ENCODE data around the gene ANKRD44. TPM values are rescaled to one million over a fixed set of nuclear protein-coding genes. Genes with fewer than 3 reads are reported as not detected.
"Not testable (repeated sequence)": the region's sequence is repeated elsewhere in the genome, so short reads cannot be mapped to it uniquely, and the experiment has no call there.

The ANKRD44 gene
- total RNA-seq, 1 experiment from 2014 or later, result 7.8 TPM

- Histone ChIP-seq H3K27ac (ENCODE audit: low read length) (no peak overlapping the region), H3K9me3 (ENCODE audit: control insufficient read depth, insufficient read depth, low read depth, low read length) (no peaks in the 10 kb centered on the region), H3K36me3 (ENCODE audit: control insufficient read depth, insufficient read depth, low read length) (no peaks in the 10 kb centered on the region), H3K27me3 (ENCODE audit: control insufficient read depth, insufficient read depth, low read length) (no peaks in the 10 kb centered on the region), H3K4me1 (ENCODE audit: control insufficient read depth, insufficient read depth, low read length) (no peaks in the 10 kb centered on the region), H3K4me3 (ENCODE audit: low read depth in 2 of 2, low read length in 2 of 2) (no peak overlapping the region)
- ATAC-seq (no peak), DNase-seq (ENCODE audit: low read depth, low spot score) (no peak)
- intact Hi-C loops (cut with micrococcal nuclease; ENCODE audit: unreplicated experiment) (no loop called here), in situ Hi-C loops (cut with HindIII; ENCODE audit: low pct_unique_long_range_greater_than_20kb, low sequenced_read_pairs) (no loop called here)
- TF ChIP-seq POLR2AphosphoS5 (IDR thresholded peaks at IDR 0.05; ENCODE audit: low read depth, low read length) (no peak), SIN3A (IDR thresholded peaks at IDR 0.05; ENCODE audit: borderline replicate concordance, insufficient read depth, low read depth, low read length) (no peak), TCF7L2 (IDR thresholded peaks at IDR 0.05; ENCODE audit: low read depth, low read length) (no peak)
- TF ChIP-seq, protein P1, sequence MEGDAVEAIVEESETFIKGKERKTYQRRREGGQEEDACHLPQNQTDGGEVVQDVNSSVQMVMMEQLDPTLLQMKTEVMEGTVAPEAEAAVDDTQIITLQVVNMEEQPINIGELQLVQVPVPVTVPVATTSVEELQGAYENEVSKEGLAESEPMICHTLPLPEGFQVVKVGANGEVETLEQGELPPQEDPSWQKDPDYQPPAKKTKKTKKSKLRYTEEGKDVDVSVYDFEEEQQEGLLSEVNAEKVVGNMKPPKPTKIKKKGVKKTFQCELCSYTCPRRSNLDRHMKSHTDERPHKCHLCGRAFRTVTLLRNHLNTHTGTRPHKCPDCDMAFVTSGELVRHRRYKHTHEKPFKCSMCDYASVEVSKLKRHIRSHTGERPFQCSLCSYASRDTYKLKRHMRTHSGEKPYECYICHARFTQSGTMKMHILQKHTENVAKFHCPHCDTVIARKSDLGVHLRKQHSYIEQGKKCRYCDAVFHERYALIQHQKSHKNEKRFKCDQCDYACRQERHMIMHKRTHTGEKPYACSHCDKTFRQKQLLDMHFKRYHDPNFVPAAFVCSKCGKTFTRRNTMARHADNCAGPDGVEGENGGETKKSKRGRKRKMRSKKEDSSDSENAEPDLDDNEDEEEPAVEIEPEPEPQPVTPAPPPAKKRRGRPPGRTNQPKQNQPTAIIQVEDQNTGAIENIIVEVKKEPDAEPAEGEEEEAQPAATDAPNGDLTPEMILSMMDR (IDR thresholded peaks at IDR 0.05), result no peak
- TF ChIP-seq, protein P2, sequence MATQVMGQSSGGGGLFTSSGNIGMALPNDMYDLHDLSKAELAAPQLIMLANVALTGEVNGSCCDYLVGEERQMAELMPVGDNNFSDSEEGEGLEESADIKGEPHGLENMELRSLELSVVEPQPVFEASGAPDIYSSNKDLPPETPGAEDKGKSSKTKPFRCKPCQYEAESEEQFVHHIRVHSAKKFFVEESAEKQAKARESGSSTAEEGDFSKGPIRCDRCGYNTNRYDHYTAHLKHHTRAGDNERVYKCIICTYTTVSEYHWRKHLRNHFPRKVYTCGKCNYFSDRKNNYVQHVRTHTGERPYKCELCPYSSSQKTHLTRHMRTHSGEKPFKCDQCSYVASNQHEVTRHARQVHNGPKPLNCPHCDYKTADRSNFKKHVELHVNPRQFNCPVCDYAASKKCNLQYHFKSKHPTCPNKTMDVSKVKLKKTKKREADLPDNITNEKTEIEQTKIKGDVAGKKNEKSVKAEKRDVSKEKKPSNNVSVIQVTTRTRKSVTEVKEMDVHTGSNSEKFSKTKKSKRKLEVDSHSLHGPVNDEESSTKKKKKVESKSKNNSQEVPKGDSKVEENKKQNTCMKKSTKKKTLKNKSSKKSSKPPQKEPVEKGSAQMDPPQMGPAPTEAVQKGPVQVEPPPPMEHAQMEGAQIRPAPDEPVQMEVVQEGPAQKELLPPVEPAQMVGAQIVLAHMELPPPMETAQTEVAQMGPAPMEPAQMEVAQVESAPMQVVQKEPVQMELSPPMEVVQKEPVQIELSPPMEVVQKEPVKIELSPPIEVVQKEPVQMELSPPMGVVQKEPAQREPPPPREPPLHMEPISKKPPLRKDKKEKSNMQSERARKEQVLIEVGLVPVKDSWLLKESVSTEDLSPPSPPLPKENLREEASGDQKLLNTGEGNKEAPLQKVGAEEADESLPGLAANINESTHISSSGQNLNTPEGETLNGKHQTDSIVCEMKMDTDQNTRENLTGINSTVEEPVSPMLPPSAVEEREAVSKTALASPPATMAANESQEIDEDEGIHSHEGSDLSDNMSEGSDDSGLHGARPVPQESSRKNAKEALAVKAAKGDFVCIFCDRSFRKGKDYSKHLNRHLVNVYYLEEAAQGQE (IDR thresholded peaks at IDR 0.05; ENCODE audit: insufficient read depth in 1 of 2, low read depth in 2 of 2, low read length in 1 of 2), result no peak
- BruUV-seq (replicated peaks), result no TSS peak
- ChIA-PET CTCF (no interaction called here), POLR2A (interaction anchor here (0.6 kb wide), 2 partner anchors 117 to 194 kb away, joined by 4 to 5 read pairs; partner anchors contain the start of gene SF3B1)
Measured at GRCh38 chr2:197240421-197241041, 70.0 kb downstream of the ANKRD44 start.

- H3K4me3 ChIP-seq (ENCODE audit: low read depth in 2 of 2, low read length in 2 of 2); H3K36me3 ChIP-seq (ENCODE audit: control insufficient read depth, insufficient read depth, low read length); BruUV-seq (replicated peaks); H3K9me3 ChIP-seq (ENCODE audit: control insufficient read depth, insufficient read depth, low read depth, low read length); CTCF ChIA-PET; H3K4me1 ChIP-seq (ENCODE audit: control insufficient read depth, insufficient read depth, low read length); ATAC-seq; DNase-seq (ENCODE audit: low read depth, low spot score); in situ Hi-C loops (cut with HindIII; ENCODE audit: low pct_unique_long_range_greater_than_20kb, low sequenced_read_pairs); H3K27me3 ChIP-seq (ENCODE audit: control insufficient read depth, insufficient read depth, low read length); intact Hi-C loops (cut with micrococcal nuclease; ENCODE audit: unreplicated experiment); H3K27ac ChIP-seq (ENCODE audit: low read length): not testable (repeated sequence)
- POLR2A ChIA-PET, result interaction anchor here (0.6 kb wide), 2 partner anchors 118 to 195 kb away, joined by 4 to 5 read pairs; partner anchors contain the start of gene SF3B1
Measured at GRCh38 chr2:197240018-197240417, 70.6 kb downstream of the ANKRD44 start.

DNA sequence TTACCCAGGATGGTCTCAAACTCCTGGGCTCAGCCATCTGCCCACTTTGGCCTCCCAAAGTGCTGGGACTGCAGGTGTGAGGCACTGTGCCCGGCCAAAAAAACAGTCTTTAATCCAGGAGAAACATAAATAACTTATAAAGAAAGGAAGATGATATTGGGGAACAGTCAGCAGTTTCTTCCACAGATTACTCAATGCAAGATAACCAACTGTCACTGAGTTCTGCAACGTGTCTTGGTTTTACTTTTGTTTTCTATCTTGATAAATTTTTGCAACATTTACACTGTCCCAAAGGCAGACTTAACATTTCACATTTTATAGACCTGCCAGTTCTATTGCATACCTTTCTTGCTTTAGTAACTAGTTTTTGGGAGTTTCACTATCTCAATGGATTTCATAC is 71.1 kb downstream of the ANKRD44 start:
- in situ Hi-C loops (cut with HindIII; ENCODE audit: low pct_unique_long_range_greater_than_20kb, low sequenced_read_pairs) (no loop called here), intact Hi-C loops (cut with micrococcal nuclease; ENCODE audit: unreplicated experiment) (no loop called here)
- no peak for TF ChIP-seq POLR2AphosphoS5 (IDR thresholded peaks at IDR 0.05; ENCODE audit: low read depth, low read length)
- TF ChIP-seq, protein P1 (IDR thresholded peaks at IDR 0.05), result no peak
- TF ChIP-seq SIN3A (IDR thresholded peaks at IDR 0.05; ENCODE audit: borderline replicate concordance, insufficient read depth, low read depth, low read length), result no peak
- TF ChIP-seq TCF7L2 (IDR thresholded peaks at IDR 0.05; ENCODE audit: low read depth, low read length), result no peak
- TF ChIP-seq, protein P2 (IDR thresholded peaks at IDR 0.05; ENCODE audit: insufficient read depth in 1 of 2, low read depth in 2 of 2, low read length in 1 of 2), result no peak
- ATAC-seq, result no peak
- Histone ChIP-seq H3K9me3 (ENCODE audit: control insufficient read depth, insufficient read depth, low read depth, low read length) (no peaks in the 10 kb centered on the region), H3K27ac (ENCODE audit: low read length) (no peak overlapping the region), H3K27me3 (ENCODE audit: control insufficient read depth, insufficient read depth, low read length) (no peaks in the 10 kb centered on the region), H3K4me1 (ENCODE audit: control insufficient read depth, insufficient read depth, low read length) (no peaks in the 10 kb centered on the region), H3K4me3 (ENCODE audit: low read depth in 2 of 2, low read length in 2 of 2) (no peak overlapping the region), H3K36me3 (ENCODE audit: control insufficient read depth, insufficient read depth, low read length) (no peaks in the 10 kb centered on the region)
- ChIA-PET POLR2A (no interaction called here), CTCF (no interaction called here)
- no peak for DNase-seq (ENCODE audit: low read depth, low spot score)
- BruUV-seq (replicated peaks), result no TSS peak
